M059J (cell line): Measurements from ENCODE around the gene SP140L. TPM values are rescaled to one million over a fixed set of nuclear protein-coding genes. Genes with fewer than 3 reads are reported as not detected.
"Not testable (repeated sequence)": the region's sequence is repeated elsewhere in the genome, so short reads cannot be mapped to it uniquely, and the experiment has no call there.

ENCODE experiments used
- DNase-seq: peaks from one replicate; pipeline ENCODE4 v3.0.0-alpha.2; 2012; ENCODE audit warnings: low read depth
- total RNA-seq: library from RNA; depleted of rRNA; stranded (reverse); fragments of >200 nt; shearing (Covaris generic); gene quantifications from 2 replicates; pipeline ENCODE4 v1.2.3, GENCODE V29; 2014

Gene SP140L
- total RNA-seq, 1 experiment from 2014 or later, result 11.2 TPM

DNA sequence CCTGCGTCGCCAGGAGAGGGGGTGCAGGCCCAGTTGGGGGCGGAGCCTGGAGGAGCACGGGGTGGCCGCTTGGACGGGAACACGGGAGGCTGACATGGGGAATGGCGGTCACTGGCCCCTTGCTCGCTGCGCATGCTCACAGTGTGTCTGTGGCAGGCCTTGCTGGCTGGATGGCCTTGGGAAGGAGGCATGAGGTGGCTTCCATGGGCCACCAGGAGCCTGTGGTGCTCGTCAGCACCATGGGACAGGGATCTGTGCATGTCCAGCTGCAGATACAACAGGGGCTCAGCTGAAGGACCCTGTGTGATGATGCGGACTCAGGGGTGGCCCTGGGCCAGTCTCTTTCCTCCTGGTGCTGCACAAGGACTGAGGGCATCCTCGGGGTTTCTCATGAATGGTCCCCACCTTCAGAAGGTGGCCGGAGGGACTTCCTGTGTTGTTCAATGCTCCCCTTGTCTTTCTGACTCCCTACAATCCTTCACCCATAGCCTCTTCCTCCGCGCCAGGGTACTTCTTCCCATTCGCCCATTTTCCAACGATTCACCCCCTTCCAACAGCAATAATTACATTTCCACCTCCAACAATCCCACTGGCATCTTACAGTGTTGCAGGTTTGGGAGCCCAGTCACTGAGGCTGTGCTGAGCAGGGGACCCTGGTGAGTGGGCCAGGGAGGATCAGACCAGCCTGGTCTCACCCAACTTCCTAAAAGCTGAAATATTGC is 3.4 kb upstream of the SP140L start:
- DNase-seq, result no peak

DNA sequence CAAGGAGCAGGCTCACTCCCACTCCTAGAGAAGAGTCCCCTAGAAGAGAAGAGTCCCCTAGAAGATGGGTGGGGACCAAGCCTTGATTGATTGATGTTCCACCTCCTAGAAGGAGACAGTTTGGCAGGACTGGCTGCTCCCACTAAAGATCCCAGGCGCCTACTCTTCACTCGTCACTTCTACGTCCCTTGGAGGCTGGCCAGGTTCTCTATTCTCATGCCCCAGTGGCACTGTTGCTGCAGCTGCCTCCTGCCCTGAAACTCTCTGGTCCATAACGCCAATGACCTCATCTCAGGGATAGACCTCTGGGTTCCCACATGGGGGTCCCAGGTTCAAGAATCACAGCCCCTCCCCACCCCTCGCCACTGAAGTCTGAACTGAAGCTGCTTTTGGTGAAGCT is 2.5 kb upstream of the SP140L start:
- DNase-seq, result no peak

DNA sequence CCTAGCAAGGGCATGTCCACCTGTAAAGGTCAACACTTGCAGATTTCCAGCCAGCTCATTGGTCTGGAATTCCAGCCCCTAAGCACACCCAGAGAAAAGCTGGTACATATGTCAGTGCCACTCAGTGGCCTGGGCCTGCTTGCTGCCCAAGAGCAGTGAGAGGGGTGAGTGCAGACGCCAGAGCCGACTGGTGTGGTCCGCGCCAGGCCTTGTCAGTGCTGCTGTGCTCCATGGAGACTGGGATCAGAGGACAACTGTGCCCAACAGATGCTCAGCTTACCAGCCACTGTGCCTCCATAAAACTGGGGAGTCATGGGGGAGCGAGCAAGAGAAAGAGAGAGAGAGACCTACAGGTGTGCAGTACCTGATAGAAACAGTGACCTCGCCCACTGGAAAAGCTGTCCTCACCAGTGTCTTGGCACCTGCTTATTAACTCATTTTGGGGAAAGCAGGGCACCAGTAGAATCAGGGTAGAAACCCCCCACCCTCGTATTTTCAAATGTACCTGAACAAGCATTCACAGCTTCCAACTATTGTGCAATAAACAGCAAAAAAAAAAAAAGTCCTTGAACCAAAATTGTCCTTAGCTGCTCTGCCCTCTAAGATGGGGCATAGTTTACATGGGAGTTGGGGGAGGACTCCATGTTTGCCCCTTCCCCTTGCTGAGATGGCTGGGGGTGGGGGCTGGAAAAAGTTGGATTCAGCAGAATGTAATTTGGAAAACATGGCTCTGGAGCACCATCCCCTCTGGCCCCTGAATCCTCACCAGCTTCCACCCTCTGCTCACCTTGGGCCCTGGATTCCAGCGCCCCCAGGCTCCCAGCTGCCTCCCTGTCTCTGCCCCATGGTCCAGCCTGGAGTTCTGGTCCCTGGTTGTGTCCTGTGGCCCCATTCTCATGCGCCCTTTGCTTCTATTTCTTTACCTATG is 1.4 kb upstream of the SP140L start:
- DNase-seq, result no peak

DNA sequence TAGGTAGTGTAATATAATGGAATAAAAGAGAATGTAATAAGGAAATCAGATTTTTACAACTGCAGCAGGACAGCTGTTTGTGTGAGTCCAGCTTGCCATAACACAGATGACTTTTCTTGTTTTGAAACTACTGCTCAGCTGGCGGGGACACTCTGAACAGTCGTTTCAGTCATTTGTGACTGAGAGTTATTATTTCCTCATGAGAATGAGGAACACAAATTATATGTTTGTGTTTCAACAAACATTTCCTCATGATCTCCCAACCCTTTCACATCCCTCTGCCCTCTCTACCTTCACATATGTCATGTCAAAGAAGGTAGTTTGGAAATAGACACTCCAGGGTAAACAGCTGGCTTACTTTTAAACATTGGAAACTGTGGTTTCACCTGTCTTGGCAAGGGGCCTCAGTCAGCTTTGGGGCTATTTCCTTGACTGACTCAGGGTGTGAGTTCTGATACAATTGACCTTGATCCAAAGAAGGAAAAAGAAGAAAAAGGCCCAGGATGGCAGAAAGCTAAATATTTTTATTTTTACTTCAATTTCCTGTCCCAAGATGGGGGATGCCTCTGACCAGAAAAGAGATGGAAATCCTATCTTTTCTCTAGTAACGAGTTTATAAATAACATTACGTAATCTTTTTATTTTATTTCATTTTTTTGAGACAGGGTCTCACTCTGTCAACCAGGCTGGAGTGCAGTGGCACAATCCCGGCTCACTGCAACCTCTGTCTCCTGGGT is 593 bp downstream of the SP140L start:
- peak; percentile 31 for DNase-seq

DNA sequence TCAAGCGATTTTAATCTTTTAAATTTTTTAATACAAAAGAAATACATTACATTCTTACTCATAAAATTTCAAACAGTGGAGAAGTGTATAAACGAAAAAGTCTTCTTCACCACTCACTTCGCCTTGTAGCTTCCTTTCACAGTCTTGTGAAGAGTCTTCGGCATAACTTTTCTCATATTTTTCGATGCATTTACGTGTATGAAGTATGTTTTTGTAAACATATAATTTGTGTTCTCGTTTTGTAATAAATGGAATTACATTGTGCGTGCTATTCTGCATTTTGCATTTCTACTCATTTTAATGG is 1.1 kb downstream of the SP140L start:
- no peak for DNase-seq

DNA sequence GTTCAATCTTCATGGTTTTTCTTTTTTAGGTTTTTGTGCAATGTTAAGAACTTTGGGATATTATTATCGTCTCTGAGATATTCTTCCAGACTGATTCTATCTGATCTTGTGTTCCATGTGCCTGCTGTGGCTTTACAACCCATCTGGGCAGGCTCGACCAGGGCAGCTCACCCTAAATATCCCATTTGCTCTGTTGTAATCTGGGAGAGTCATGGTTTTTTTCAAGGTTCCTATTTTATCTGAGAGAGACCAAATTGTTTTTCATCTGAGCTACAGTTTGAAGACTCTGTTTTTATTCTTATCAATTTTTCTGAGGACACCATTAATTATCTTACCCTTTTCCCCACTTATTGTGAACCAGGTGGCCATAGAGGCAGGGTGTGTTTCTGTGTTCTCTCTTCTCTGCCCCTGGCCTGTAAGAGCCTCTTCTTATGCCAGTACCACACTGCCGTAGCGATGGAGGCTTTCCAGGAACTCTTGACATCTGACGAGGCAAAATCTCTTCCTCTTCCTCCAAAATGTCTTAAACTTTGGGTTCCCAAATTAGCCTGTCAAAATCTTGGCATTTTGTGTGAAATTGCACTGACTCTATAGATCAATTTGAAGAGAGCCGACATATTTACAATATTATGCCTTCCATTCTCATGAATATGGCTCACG is 3.1 kb downstream of the SP140L start:
- DNase-seq, result no peak

DNA sequence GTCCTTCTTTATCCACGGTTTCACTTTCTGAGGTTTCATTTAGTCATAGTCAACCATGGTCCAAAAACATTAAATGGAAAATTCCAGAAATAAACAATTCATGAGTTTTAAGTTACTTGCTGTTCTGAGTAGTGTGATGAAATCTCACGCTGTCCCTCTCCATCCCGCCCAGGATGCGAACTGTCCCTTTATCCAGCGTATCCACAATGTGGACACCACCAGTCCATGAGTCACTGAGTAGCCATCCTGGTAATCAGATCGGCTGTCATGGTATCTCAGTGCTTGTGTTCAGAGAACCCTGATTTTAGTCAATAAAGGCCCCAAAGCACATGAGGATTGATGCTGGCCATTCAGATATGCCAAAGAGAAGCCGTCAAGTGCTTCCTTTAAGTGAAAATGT is 3.7 kb downstream of the SP140L start:
- peak; percentile 68 for DNase-seq

DNA sequence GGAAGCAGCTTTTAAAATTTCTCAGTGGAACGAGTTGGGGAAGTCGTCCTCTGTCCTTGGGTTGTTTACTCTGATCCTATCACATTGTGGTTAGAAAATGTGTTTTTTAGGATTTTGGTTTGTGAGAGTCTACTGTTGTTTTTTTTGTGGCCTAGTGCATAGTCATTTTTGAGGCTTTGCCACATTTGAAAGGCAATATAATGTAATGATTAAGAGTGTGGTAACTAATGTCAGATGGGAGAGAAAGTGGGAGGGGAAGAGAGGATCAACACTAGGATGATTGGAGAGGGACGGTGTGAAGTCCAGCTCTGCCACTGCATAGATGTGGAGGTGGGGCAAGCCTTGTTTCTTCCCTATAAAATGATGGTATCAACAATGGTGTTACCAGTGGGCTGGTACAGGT is 8.5 kb downstream of the SP140L start:
- DNase-seq, result peak; percentile 69

DNA sequence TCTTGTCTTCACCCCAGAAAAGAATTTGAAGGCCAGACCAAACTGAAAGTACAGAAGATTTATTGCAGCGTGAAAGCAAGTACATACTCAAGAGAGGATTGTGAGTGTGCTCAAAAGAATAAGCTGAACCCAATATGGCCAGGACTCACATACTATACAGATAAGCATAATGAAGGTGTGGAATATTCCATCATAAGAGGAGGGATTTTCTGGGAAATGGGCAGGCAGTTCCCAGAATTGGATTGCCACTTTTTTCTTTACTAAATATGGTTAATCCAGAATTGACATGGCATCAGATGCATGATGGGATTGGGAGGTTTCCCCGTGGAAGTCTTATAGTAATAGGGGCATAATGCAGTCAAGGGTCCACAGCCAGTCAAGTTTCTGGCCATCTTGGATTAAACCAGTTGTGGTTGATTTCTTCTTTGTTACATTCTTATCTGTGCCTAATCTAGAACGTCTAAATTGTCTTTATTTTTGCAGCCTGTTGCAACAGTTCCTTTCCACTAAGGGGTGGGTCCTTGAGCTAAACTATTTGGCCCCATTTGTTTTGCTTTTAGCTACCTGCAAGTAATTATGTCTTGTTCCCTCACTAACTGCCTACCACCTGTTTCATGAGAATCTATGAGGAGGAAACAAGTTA is 9.0 kb downstream of the SP140L start:
- no peak for DNase-seq

DNA sequence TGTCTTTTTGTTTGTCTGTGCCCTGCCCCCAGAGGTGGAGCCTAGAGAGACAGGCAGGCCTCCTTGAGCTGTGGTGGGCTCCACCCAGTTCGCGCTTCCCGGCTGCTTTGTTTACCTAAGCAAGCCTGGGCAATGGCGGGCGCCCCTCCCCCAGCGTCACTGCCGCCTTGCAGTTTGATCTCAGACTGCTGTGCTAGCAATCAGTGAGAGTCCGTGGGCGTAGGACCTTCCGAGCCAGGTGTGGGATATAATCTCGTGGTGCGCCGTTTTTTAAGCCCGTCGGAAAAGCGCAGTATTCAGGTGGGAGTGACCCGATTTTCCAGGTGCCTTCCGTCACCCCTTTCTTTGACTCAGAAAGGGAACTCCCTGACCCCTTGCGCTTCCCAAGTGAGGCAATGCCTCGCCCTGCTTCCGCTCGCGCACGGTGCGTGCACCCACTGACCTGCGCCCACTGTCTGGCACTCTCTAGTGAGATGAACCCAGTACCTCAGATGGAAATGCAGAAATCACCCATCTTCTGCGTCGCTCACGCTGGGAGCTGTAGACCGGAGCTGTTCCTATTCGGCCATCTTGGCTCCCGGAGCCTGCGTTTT is 15.0 kb downstream of the SP140L start:
- DNase-seq, result not testable (repeated sequence)

DNA sequence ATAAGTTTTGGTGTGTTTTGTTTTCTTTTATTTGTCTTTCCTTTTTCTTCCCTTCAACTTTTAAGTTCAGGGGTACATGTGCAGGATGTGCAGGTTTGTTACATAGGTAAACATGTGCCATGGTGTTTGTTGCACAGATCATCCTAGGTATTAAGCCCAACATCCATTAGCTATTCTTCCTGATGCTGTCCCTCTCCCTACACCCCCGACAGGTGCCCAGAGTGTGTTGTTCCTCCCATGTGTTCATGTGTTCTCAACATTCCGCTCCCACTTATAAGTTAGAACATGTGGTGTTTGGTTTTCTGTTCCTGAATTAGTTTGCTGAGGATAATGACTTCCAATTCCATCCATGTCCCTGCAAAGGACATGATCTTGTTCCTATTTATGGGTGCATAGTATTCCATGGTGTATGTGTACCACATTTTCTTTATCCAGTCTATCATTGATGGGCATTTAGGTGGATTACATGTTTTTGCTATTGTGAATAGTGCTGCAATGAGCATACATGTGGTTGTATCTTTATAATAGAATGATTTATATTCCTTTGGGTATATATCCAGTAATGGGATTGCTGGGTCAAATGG is 16.1 kb downstream of the SP140L start:
- DNase-seq, result not testable (repeated sequence)

DNA sequence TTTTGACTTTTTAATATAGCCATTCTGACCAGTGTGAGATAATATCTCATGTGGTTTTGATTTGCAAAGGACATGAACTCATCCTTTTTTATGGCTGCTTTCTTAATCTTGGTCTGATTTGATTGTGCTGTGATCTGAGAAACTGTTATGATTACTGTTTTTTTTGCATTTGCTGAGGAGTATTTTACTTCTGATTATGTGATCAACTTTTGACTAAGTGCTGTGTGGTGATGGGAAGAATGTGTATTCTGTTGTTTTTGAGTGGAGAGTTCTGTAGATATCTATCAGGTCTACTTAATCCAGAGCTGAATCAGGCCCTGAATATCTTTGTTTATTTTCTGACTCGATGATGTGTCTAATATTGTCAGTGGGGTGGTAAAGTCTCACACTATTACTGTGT is 16.8 kb downstream of the SP140L start:
- peak; percentile 29 for DNase-seq

DNA sequence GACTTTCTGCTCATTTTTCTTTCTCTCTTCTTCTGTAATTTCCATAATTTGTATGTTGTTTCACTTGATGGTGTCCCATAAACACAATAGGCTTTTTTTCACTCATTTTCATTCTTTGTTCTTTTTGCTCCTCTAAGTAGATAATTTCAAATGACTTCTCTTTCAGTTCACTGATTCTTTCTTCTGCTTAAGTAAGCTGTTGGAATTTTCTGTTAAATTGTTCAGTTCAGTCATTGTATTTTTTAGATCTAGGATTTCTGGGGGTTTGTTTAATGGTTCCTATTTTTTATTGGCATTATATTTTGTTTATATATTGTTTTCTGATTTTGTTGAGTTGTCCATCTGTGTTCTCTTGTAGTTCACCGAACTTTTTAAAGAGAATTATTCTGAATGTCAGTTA is 19.5 kb downstream of the SP140L start:
- DNase-seq, result no peak

DNA sequence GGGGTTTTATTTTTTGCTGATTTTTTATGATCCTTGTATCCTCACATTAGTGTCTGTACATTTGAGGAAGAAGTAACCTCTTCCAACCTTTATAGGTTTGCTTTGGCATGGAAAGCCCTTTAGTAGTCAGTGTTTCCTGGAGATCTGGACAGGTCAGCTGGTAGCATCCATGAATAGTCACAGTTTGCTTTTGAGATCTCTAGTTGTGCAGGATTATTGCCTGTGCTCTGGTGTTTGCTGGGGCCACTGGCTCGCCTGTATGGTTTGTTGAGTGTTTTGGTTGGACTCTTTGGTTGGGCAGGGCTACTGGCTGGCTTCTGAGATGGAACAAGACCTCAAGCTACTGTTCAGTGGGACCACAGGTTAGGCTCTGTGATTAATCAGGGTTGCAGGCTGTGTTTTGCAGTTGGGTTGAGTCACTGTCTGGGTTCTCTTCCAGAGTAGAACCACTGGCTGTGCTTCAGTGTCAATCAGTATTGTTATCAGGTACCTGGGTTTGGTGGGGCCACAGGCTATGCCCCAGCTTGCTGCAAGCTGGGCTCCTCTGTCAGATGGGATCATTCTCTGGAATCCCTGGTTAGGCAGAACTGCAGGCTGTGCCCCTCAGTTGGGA is 20.0 kb downstream of the SP140L start:
- DNase-seq, result peak; percentile 50

DNA sequence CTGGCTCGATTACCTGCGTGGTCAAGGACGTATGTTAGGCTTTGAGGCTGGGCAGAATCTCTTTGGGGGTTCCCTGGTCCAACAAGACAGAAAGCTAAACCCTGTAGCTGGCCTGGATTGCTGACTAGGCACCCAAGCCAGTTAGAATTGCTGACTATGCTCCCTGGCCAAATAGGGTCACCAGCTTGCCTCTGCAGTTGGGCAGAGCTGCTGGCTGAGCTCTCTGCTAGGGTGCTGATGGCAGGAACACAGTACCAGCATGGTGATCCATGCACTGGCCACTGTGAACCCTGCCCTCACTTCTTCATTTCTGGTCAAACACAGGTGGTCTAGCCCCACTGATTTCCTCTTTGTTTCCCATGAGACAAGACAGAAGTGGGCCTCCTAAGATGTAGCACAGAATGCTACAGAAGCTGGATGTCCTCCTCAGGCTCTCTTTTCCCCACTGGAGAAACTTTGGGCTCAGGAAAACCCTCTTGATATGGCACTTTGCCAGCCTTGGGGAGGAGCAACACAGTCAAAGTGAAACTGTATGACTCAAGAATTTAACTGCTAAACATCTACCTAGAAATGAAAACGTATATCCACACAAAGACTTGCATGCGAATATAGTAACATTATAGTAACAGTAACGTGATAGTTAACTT is 20.8 kb downstream of the SP140L start:
- peak; percentile 61 for DNase-seq

DNA sequence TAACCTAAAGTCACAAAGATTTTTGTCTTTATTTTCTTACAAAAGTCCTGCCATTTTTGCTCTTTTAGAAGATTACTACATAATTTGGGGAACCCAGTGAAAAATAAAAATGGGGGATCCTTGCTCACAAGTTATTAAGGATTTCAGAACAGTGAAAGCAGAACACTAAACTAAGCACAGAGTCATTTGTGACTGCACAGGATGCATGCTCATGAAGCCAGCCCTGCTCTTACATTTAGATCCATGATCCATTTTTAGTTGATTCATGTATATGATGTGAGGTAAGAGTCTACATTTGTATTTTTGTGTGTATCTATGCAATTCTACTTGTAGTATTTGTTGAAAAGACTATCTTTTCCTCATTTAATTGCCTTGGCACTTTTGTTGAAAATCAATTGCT is 21.8 kb downstream of the SP140L start:
- no peak for DNase-seq

DNA sequence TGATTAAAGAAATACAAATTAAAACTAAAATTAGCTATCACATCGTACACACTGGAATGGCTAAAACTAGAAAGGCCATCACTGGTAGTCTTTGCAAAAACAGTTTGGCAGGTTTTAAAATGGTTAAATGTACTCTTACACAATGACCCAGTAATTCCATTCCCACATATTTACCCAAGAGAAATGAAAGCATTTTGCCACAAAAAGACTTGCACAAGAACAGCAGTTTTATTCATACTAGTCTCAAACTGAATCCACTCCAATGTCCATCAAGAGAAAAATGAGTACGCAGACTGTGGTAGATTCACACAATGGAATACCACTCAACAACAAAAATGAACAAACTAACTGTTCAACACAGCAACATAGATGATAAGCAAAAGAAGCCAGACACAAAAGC is 29.1 kb downstream of the SP140L start:
- DNase-seq, result peak; percentile 8

DNA sequence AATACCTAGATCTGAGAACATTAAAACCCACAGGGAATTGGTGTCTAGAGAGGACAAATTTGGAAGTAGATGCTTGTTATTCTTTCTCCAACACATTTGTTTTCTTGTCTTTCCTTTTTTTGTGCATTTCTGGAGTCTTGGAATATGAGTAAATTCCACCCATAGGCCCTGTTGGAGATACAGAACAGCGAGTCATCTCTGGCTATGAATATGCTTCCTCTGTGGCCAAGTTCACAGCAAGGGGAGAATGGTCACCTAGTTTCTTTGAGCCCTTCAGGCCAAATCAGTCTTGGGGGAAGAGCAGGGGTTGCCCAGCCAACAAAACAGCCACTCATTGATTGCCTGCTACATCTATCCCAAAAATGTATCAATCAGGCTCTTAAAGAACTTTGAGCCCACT is 31.3 kb downstream of the SP140L start:
- DNase-seq, result peak; percentile 74

DNA sequence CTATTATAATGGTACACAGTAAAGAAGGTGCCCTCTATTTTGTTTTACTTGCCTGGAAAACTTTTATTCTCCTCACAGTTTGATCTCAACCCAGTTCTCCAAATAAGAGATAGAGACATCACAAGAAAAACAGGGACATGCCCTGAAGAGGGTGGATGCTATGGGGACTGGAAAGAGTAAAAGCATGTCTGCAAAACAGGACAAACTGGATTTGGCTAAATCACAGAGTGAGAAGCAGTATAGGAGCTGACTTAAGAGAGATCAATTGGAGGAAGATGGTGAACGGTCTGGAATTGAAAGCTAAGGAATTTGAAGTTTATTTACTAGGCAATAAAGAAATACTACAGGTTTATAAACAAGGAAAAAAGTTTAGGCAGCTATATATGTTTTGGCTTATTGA is 33.0 kb downstream of the SP140L start:
- DNase-seq, result no peak
